ENCODE data around the gene SLC35G6.

- TF ChIP-seq CTCF (IDR thresholded peaks at IDR 0.05; ENCODE audit: low read depth, low read length, poor library complexity, severe bottlenecking) (no peak), EZH2phosphoT487 (IDR thresholded peaks at IDR 0.05; ENCODE audit: borderline replicate concordance, low read length) (no peak)
Observed at GRCh38 chr17:7478276-7479212, 2.7 kb upstream of the SLC35G6 start.
